Gastrocnemius medialis (tissue), 4 donors: ENCODE measurements around the gene ANXA9. TPM values are rescaled to one million over a fixed set of nuclear protein-coding genes. Genes with fewer than 3 reads are reported as not detected.

Experiments
- ATAC-seq, 2 donors: fragments of 150-250 bp; one replicate each; pipeline ENCODE4 v1.9.1; 2016
- DNase-seq, 2 donors: peaks; one replicate each; pipeline ENCODE4 v3.0.0-alpha.2; 2019
- H3K27ac ChIP-seq, 4 donors: fragments of 200-600 bp; sonication (generic); 1 replicate in 1 of 4; 2 replicates in 3 of 4; pipeline ENCODE4 v1.5.1; 2016 to 2018; ENCODE audit warnings: mild to moderate bottlenecking in 2 of 4, moderate library complexity in 1 of 4
- H3K27me3 ChIP-seq, 3 donors: fragments of 200-600 bp; sonication (generic) in 2 of 3; 1 replicate in 1 of 3; 2 replicates in 2 of 3; pipeline versions ENCODE4 v1.5.1 to v1.6.0; 2016 to 2019; ENCODE audit warnings: mild to moderate bottlenecking in 1 of 3, moderate library complexity in 1 of 3
- H3K36me3 ChIP-seq, 2 donors: fragments of 200-600 bp; sonication (generic) in 1 of 2; one replicate each; pipeline ENCODE4 v1.5.1; 2017 to 2018
- H3K4me1 ChIP-seq, 2 donors: fragments of 200-600 bp; sonication (generic) in 1 of 2; one replicate each; pipeline ENCODE4 v1.5.1; 2016 to 2017; ENCODE audit warnings: mild to moderate bottlenecking in 2 of 2
- H3K4me3 ChIP-seq, 4 donors: fragments of 200-600 bp; sonication (generic) in 3 of 4; 1 replicate in 1 of 4; 2 replicates in 3 of 4; pipeline ENCODE4 v1.5.1; 2016 to 2019; ENCODE audit warnings: mild to moderate bottlenecking in 2 of 4
- H3K9me3 ChIP-seq, 3 donors: fragments of 200-600 bp; sonication (generic) in 2 of 3; 1 replicate in 1 of 3; 2 replicates in 2 of 3; pipeline ENCODE4 v1.5.1; 2016 to 2019
- CTCF ChIP-seq, 5 experiments: fragments of 450-650 bp in 3 of 5; fragments of 200-600 bp in 2 of 5; sonication (generic) in 2 of 5; IDR thresholded peaks in 4 of 5; conservative IDR thresholded peaks in 1 of 5; 1 replicate in 4 of 5; 2 replicates in 1 of 5; pipeline ENCODE4 v1.5.1; 2016 to 2019; ENCODE audit warnings: antibody characterized with exemption in 5 of 5, mild to moderate bottlenecking in 3 of 5, moderate library complexity in 3 of 5
- POLR2A ChIP-seq, 2 donors: fragments of 450-650 bp; IDR thresholded peaks; one replicate each; pipeline ENCODE4 v1.6.1; 2017; ENCODE audit warnings: antibody characterized with exemption in 2 of 2, mild to moderate bottlenecking in 2 of 2, moderate library complexity in 2 of 2
- in situ Hi-C, 4 donors: fragments of 200-750 bp; cut with MboI; loops; one replicate each; pipeline versions ENCODE4 v1.15.0 to v1.8.0; 2017; ENCODE audit warnings: low sequenced_read_pairs in 4 of 4
- intact Hi-C: fragments of 100-400 bp; cut with DNase I; formaldehyde crosslinking; loops from one replicate; pipeline ENCODE4 v1.15.1; 2023; ENCODE audit warnings: low total_unique reads
- total RNA-seq, 4 donors: library from RNA; depleted of rRNA; stranded (reverse); fragments of >200 nt; gene quantifications; one replicate each; pipeline versions ENCODE4 v1.1.0 to v1.2.3, GENCODE V29; 2016

Gene ANXA9
- total RNA-seq, 4 donors from 2014 or later = not detected

- no peak overlapping the region for H3K4me3 ChIP-seq
- no peak for TF ChIP-seq POLR2A (IDR thresholded peaks at IDR 0.05)
- TF ChIP-seq CTCF (IDR thresholded peaks at IDR 0.05 in 4 of 5, conservative IDR thresholded peaks at IDR 0.05 in 1 of 5) = no peak
- no peak for ATAC-seq
- intact Hi-C loops (no loop called here), in situ Hi-C loops (no loop called here)
- no peaks in the 10 kb centered on the region for H3K9me3 ChIP-seq
- no peaks in the 10 kb centered on the region for H3K4me1 ChIP-seq
- DNase-seq = no peak
- H3K36me3 ChIP-seq = peaks cover 0 to 36% of the 10 kb centered on the region in 2 donors
- no peaks in the 10 kb centered on the region for H3K27me3 ChIP-seq
- H3K27ac ChIP-seq = no peak overlapping the region
Observed at GRCh38 chr1:151035167-151035566, 53.1 kb downstream of the ANXA9 start.

GRCh38 chr1:151036356-151036755, 54.3 kb downstream of the ANXA9 start, which contains the start of gene BNIPL:
BNIPL (plus strand) TSS chr1:151036586; CDS start chr1:151036726, 140 bp downstream.
- DNase-seq (no peak), ATAC-seq (no peak)
- no peaks in the 10 kb centered on the region for H3K27me3 ChIP-seq
- peaks cover 0 to 25% of the 10 kb centered on the region in 2 donors for H3K36me3 ChIP-seq
- no peaks in the 10 kb centered on the region for H3K9me3 ChIP-seq
- no peaks in the 10 kb centered on the region for H3K4me1 ChIP-seq
- no peak within 1 kb of the TSS for H3K4me3 ChIP-seq
- in situ Hi-C loops = no loop called here
- TF ChIP-seq POLR2A (IDR thresholded peaks at IDR 0.05) (no peak), CTCF (IDR thresholded peaks at IDR 0.05 in 4 of 5, conservative IDR thresholded peaks at IDR 0.05 in 1 of 5) (no peak)
- intact Hi-C loops = no loop called here
- no peak within 1 kb of the TSS for H3K27ac ChIP-seq

GRCh38 chr1:151037032-151037431, 54.9 kb downstream of the ANXA9 start:
- DNase-seq (no peak), ATAC-seq (no peak)
- H3K4me1 ChIP-seq = no peaks in the 10 kb centered on the region
- H3K9me3 ChIP-seq = no peaks in the 10 kb centered on the region
- H3K27ac ChIP-seq = no peak overlapping the region
- peaks cover 0 to 23% of the 10 kb centered on the region in 2 donors for H3K36me3 ChIP-seq
- no peak overlapping the region for H3K4me3 ChIP-seq
- in situ Hi-C loops (no loop called here), intact Hi-C loops (no loop called here)
- no peaks in the 10 kb centered on the region for H3K27me3 ChIP-seq
- TF ChIP-seq POLR2A (IDR thresholded peaks at IDR 0.05) = no peak
- no peak for TF ChIP-seq CTCF (IDR thresholded peaks at IDR 0.05 in 4 of 5, conservative IDR thresholded peaks at IDR 0.05 in 1 of 5)

- intact Hi-C loops = no loop called here
- H3K27ac ChIP-seq = no peak overlapping the region
- no peaks in the 10 kb centered on the region for H3K27me3 ChIP-seq
- TF ChIP-seq CTCF (IDR thresholded peaks at IDR 0.05 in 4 of 5, conservative IDR thresholded peaks at IDR 0.05 in 1 of 5) = no peak
- no peak for TF ChIP-seq POLR2A (IDR thresholded peaks at IDR 0.05)
- no peaks in the 10 kb centered on the region for H3K4me1 ChIP-seq
- ATAC-seq (no peak), DNase-seq (no peak)
- in situ Hi-C loops = no loop called here
- H3K36me3 ChIP-seq = peaks cover 0 to 12% of the 10 kb centered on the region in 2 donors
- no peak overlapping the region for H3K4me3 ChIP-seq
- H3K9me3 ChIP-seq = no peaks in the 10 kb centered on the region
Observed at GRCh38 chr1:151039521-151039920, 57.4 kb downstream of the ANXA9 start.

GRCh38 chr1:151043163-151043562, 61.1 kb downstream of the ANXA9 start:
- intact Hi-C loops (no loop called here), in situ Hi-C loops (no loop called here)
- no peaks in the 10 kb centered on the region for H3K27me3 ChIP-seq
- no peak overlapping the region for H3K27ac ChIP-seq
- H3K4me3 ChIP-seq = no peak overlapping the region
- TF ChIP-seq CTCF (IDR thresholded peaks at IDR 0.05 in 4 of 5, conservative IDR thresholded peaks at IDR 0.05 in 1 of 5) (no peak), POLR2A (IDR thresholded peaks at IDR 0.05) (no peak)
- H3K36me3 ChIP-seq = no peaks in the 10 kb centered on the region
- H3K4me1 ChIP-seq = peaks cover 0 to 4% of the 10 kb centered on the region in 2 donors
- DNase-seq = no peak
- no peaks in the 10 kb centered on the region for H3K9me3 ChIP-seq
- ATAC-seq = no peak
